Gastrocnemius medialis (tissue), 4 donors: ENCODE measurements around the gene ZNF181.

Source experiments
- POLR2A ChIP-seq, 2 donors: fragments of 450-650 bp; IDR thresholded peaks; one replicate each; pipeline ENCODE4 v1.6.1; 2017; ENCODE audit warnings: antibody characterized with exemption in 2 of 2, mild to moderate bottlenecking in 2 of 2, moderate library complexity in 2 of 2
- TF ChIP-seq, protein P1 (sequence below), 5 experiments: fragments of 450-650 bp in 3 of 5; fragments of 200-600 bp in 2 of 5; sonication (generic) in 2 of 5; IDR thresholded peaks in 4 of 5; conservative IDR thresholded peaks in 1 of 5; 1 replicate in 4 of 5; 2 replicates in 1 of 5; pipeline ENCODE4 v1.5.1; 2016 to 2019; ENCODE audit warnings: antibody characterized with exemption in 5 of 5, mild to moderate bottlenecking in 3 of 5, moderate library complexity in 3 of 5

DNA sequence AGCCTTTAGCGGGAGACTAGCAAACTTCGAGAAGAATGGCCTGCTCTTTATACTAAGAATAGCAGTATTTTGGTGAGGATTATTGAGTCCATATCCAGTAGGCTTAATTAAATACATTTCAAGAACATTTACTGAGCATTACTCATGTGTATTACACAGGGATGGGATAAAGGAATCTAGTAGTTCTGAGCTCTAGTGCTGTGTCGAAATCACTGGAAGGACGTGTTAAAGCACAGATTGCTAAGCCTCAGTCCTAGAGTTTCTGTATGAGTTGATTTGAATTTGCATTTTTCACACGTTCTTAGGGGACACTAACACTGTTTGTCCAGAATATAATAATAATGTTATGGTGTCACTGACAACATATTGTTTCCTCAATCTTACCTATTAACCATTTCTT lies 47.6 kb upstream of the ZNF181 start:
- TF ChIP-seq POLR2A (IDR thresholded peaks at IDR 0.05): no peak
- TF ChIP-seq, protein P1, sequence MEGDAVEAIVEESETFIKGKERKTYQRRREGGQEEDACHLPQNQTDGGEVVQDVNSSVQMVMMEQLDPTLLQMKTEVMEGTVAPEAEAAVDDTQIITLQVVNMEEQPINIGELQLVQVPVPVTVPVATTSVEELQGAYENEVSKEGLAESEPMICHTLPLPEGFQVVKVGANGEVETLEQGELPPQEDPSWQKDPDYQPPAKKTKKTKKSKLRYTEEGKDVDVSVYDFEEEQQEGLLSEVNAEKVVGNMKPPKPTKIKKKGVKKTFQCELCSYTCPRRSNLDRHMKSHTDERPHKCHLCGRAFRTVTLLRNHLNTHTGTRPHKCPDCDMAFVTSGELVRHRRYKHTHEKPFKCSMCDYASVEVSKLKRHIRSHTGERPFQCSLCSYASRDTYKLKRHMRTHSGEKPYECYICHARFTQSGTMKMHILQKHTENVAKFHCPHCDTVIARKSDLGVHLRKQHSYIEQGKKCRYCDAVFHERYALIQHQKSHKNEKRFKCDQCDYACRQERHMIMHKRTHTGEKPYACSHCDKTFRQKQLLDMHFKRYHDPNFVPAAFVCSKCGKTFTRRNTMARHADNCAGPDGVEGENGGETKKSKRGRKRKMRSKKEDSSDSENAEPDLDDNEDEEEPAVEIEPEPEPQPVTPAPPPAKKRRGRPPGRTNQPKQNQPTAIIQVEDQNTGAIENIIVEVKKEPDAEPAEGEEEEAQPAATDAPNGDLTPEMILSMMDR (IDR thresholded peaks at IDR 0.05 in 4 of 5, conservative IDR thresholded peaks at IDR 0.05 in 1 of 5): no peak
